GM19043 (cell line): ENCODE data around the gene ESR2.

ENCODE experiments used
- ATAC-seq: cut with Tn5 transposase; IDR thresholded peaks from one replicate; pipeline ENCODE4 v1.9.1; 2021; ENCODE audit warnings: low read depth; ENCODE audit not compliant: unreplicated experiment

The ESR2 gene

GRCh38 chr14:64272019-64272418 lies 22.2 kb downstream of the ESR2 start:
- ATAC-seq, result no peak

GRCh38 chr14:64266239-64266638 lies 27.9 kb downstream of the ESR2 start:
- no peak for ATAC-seq

DNA sequence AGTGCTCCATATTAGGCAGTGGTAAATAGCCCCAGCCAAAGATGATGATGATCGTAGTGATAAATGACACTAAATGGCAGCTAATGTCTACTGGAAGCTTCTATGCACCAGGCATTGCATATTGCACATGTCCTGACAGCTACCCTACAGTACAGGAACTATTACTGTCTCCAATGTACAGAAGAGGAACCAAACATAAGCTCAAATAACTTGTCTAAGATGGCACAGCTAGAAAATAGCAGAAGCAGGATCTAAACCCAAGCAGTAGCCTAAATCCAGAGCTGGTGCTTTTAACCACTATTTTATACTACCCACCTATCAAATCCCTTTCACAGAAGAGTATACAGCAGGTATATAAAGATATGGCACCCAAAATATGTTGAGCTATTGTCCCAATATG lies 28.9 kb downstream of the ESR2 start:
- no peak for ATAC-seq

DNA sequence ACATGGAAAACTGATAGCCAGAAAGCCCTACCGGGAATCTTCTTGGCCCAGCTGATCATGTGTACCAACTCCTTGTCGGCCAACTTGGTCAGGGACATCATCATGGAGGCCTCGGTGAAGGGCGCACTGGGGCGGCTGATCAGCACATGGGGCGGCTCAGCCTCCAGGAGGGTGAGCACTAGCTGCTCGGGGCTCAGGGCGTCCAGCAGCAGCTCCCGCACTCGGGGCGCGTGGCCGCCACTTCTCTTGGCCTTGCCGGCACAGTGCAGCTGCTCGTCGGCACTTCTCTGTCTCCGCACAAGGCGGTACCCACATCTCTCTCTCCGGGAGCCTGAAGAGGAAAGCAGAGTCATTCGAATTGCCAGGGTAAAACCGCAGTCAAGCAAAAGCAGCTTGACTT lies 33.8 kb downstream of the ESR2 start:
- no peak for ATAC-seq

DNA sequence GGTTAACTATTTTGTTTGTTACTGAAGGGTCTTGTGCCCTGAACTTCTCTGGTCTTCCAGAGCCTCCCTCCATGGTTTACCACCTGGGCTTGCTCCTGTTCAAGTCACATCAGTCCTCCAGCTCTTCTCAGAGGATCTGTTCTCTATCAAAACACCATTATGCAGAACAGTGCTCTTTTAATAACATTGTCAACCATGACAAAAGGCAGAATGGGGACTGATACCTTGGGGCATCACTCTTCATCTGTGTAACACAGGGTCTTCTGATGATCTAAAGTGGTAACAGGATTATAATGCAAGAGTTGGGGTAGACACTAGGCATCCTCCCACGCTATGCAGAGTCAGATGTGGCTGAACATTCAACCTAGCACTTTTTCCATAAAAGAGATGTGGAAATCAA lies 38.4 kb downstream of the ESR2 start:
- ATAC-seq, result no peak

DNA sequence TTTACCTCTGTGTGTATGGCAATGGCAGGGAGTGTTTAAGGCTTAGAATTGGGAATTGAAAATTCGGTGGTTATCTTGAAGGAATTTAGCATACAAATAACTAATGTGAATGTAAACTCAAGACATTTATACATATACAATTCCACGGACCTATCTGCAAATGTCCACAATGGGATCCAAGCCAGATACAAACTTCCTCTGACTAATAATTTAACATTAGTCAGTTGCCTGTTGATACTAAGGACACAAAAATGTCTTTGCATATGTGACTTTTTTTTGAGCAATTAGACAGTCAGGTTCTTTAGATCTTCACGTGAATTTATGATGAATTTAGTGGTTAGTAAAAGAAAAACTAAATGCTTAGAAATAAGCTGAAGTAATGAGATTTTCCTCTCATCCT lies 40.5 kb downstream of the ESR2 start:
- ATAC-seq, result no peak

DNA sequence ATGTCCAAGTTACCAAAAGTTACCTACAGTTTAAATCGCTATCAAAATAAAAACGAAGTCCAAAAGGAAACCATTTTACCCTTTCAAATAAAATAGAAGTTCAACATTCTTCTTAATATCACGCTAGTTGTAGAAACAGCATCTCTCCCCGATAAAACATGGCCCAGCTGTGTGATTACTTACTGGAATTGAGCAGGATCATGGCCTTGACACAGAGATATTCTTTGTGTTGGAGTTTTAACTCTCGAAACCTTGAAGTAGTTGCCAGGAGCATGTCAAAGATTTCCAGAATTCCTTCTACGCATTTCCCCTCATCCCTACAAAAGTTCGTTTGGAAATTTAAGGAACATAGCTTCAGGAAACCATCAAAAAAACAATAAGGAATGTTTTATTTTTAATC lies 44.8 kb downstream of the ESR2 start:
- no peak for ATAC-seq

DNA sequence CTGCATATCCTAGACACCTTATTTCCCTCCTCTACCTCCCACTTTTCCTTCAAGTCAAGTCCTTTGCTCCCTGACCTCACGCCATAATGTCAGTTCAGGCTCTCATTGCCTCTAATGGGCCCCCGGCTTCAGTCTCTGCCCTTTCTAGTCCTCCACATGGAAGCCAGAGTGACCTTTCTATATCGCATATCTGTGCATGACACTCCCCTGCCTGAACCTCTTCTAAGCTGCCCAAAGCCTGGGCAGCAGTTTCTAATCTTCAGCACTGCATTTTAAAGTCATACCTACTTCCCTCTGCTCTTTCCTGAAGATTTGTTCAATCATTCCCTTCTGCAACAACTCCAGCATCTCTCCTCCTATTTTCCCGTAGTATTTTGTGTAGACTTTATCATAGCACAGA lies 45.5 kb downstream of the ESR2 start:
- ATAC-seq, result no peak

DNA sequence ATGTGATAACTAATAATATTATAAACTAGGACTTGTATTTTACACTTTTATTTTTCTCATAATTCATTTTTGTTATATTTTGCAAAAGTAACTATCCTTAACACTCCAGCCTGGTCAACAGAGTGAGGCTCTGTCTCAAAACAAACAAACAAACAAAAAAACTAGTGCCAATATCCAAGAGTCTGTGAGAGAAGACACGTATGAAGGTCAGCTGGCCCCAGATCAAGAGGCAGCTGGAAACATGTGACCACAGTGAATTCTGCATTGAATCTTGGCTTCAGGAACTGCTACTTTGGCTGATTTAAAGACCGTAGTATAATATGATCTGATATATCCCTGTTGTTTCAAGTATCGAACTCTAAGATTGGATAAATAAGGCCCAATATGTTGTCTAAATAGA lies 47.0 kb downstream of the ESR2 start:
- ATAC-seq, result no peak

GRCh38 chr14:64246688-64247087 lies 47.5 kb downstream of the ESR2 start:
- ATAC-seq, result no peak

- ATAC-seq, result no peak
Measured at GRCh38 chr14:64245491-64245890, 48.7 kb downstream of the ESR2 start.

DNA sequence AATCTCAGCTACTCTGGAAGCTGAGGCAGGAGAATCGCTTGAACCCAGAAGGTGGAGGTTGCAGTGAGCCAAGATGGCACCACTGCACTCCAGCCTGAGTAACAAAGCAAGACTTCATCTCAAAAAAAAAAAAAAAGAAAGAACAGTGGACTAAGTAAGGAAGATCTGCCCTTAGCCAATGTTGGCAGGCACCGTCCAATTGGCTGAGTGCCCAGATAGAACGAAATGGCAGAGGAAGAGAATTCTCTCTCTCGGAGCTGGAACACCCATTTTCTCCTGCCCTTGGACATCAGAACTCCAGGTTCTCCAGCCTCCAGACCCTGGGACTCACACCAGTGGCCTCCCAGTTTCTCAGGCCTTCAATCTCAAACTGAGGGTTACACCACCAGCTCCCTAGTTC lies 49.9 kb downstream of the ESR2 start:
- no peak for ATAC-seq

- no peak for ATAC-seq
Measured at GRCh38 chr14:64238631-64239030, 55.5 kb downstream of the ESR2 start.

GRCh38 chr14:64238049-64238448 lies 56.1 kb downstream of the ESR2 start:
- ATAC-seq, result no peak

DNA sequence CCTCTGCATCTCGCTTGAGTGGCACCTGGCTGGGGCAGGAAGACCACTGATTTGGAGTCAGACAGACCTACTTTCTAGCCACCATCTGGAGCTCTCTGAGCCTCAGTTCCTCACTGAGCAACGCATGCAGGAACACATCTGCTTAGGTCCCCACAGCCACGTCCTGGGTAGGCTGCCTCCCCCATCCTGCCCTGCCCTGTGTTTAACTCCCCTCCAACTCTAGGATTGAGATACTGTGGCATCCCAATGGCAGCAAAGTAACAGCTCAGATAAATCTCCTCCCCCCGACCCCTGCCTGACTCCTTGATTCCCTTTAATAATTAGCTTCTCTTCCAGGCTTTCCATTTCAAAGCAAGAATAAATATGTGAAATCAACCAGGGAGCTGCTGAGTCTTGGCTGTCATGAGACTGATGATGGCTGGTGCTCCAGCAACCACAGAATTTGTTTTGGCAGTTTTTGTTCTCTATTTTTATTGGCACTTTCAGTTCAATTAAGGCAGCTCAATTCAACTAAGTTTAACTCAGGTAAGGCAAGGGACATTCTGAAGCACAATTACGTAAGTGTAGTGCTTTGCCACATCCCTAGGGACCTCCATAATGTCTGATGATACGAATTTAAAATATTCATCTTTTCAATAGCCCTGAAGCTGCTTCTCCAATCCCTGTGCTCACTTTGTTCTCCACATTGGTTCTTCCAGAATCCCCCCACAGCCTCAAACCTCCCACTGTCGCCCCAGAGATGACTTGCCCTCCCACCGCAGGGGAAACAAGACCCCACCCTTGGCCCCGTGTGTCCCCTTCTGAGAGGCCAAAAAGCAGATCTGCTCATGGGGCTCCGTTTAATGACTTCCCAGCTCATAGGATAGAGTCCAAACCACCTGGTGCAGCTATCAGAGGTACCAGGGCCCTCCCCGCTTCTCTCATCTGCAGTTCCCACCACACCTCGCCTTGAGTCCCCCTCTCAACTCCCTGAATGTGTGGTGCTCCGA lies 58.2 kb downstream of the ESR2 start:
- ATAC-seq, result peak; percentile 72

- peak; percentile 8 for ATAC-seq
Measured at GRCh38 chr14:64234877-64235651, 59.1 kb downstream of the ESR2 start.

DNA sequence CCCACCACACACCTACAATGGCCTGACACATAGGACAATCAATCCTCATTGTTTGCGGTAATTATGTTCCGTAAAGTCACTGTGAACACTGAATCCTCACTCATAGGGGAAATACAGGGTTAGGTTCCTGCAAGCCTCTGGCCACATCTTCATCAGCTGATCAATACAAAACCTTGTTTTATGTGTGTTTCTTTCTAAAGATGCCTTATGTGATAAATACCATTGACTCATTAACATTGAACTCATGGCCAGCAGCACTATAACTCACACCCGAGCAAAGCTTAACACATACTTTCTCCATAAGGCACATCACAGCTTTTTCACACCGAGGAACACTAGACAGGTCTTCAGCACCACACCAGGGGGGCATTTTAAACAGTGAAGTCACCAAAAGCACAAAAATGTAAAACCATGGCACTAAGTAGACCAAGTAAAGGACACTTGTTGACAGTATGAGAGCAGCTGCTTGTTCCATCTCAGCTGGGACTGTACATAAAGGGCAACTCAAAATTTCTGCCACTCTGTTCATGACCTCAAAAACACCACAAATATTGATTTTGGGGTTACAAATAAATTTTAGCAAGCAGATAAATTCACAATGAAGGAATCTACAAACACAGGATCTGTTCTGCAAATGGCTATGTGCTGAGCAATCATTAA lies 60.5 kb downstream of the ESR2 start:
- no peak for ATAC-seq

DNA sequence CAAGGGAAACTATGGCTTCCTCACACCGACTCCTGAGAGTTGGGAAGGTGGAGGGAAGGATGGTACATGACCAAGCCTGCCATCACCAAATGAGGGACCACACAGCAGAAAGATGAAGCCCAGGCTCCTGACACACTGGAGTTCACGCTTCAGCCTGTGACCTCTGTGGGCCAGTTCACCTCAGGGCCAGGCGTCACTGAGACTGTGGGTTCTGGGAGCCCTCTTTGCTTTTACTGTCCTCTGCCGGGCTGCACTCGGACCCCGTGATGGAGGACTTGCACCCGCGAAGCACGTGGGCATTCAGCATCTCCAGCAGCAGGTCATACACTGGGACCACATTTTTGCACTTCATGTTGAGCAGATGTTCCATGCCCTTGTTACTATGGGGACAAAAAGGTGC lies 61.2 kb downstream of the ESR2 start:
- no peak for ATAC-seq

DNA sequence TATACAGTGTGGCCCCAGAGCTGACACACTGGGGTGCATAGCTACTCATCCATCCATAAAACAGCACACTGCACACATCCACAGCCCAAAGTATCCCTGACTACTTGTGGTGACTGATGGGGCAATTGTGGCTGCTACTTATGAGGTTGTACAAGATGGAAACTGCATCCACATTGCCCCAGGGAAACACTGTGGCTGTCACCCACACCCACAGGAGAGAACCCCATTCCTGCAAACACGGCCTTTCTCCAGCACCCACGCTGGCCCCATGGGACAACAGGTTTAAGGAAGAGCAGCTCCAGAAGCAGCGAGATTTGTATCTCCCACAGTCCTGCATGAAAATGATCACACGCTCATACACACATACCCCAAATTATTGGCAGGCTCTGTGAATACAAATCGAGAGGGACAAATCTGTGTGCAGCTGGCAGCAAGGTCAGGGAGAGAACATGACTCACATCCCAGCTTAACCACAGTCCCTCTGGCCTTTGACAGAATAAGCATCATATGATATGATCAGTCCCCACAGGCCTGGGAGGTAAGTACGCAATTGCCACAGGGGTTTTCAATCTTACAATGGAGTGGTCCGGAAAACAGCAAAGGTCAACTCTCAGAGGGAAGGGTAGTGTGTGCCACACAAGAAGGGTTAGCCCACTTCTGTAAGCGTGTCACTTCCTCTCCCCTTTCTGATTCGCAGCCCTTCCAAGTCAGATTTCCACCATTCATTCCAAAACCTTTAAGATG lies 61.9 kb downstream of the ESR2 start:
- ATAC-seq, result peak; percentile 33

GRCh38 chr14:64229489-64229888 lies 64.7 kb downstream of the ESR2 start:
- ATAC-seq, result no peak
